ENCODE results near the gene SZRD1. TPM values are rescaled to one million over a fixed set of nuclear protein-coding genes. Genes with fewer than 3 reads are reported as not detected.

SZRD1 gene
- total RNA-seq, 4 donors from 2014 or later: 85.8 to 117 (median 99.4) TPM

- Histone ChIP-seq H3K9me3 (no peaks in the 10 kb centered on the region), H3K36me3 (no peaks in the 10 kb centered on the region), H3K27me3 (no peaks in the 10 kb centered on the region), H3K27ac (peak within 1 kb of the TSS; percentile 80 to 96 (median 94)), H3K4me1 (peaks cover 0 to 49% (median 12%) of the 10 kb centered on the region in 3 donors), H3K4me3 (peak within 1 kb of the TSS; percentile 78 to 84)
- peak; percentile 97 for ATAC-seq
- TF ChIP-seq CTCF (IDR thresholded peaks at IDR 0.05): peak in 3 of 4 experiments; percentile 41 to 66 (median 64)
- peak; percentile 80 for TF ChIP-seq POLR2AphosphoS5 (IDR thresholded peaks at IDR 0.05)
- no peak for TF ChIP-seq EP300 (IDR thresholded peaks at IDR 0.05)
- peak; percentile 88 for TF ChIP-seq POLR2A (IDR thresholded peaks at IDR 0.05)
- WGBS, 2 donors (ENCODE audit: low coverage in 1 of 2): 0% methylated on average over 1 of the region's 81 CpGs; no CpG with 5 or more reads in 1 of the 2 donors
These were observed 14.8 kb upstream of the SZRD1 start, which contains the start of gene FBXO42 for GRCh38 chr1:16351994-16352841. Gene FBXO42 (minus strand): TSS chr1:16352480. CDS start chr1:16315418, 37,062 bp downstream.

- Histone ChIP-seq H3K4me1 (peaks cover 0 to 42% (median 12%) of the 10 kb centered on the region in 3 donors), H3K27me3 (no peaks in the 10 kb centered on the region), H3K27ac (peak overlapping the region; percentile 43 to 96 (median 94)), H3K4me3 (peak overlapping the region; percentile 78 to 84), H3K9me3 (no peaks in the 10 kb centered on the region), H3K36me3 (no peaks in the 10 kb centered on the region)
- 39 to 69% methylated on average over 5 to 9 of the region's 11 CpGs for WGBS, 2 donors (ENCODE audit: low coverage in 1 of 2)
- no peak for TF ChIP-seq EP300 (IDR thresholded peaks at IDR 0.05)
- no peak for TF ChIP-seq POLR2AphosphoS5 (IDR thresholded peaks at IDR 0.05)
- TF ChIP-seq POLR2A (IDR thresholded peaks at IDR 0.05): no peak
- no peak for TF ChIP-seq CTCF (IDR thresholded peaks at IDR 0.05)
- ATAC-seq: no peak
These were observed 14.1 kb upstream of the SZRD1 start for GRCh38 chr1:16352842-16353535.

GRCh38 chr1:16354619-16355018 lies 12.4 kb upstream of the SZRD1 start:
- Histone ChIP-seq H3K36me3 (no peaks in the 10 kb centered on the region), H3K27me3 (no peaks in the 10 kb centered on the region), H3K27ac (no peak overlapping the region), H3K9me3 (no peaks in the 10 kb centered on the region), H3K4me3 (no peak overlapping the region), H3K4me1 (peaks cover 0 to 26% (median 9%) of the 10 kb centered on the region in 3 donors)
- no CpG with 5 or more reads among the region's 2 CpGs for WGBS, 2 donors (ENCODE audit: low coverage in 1 of 2)
- ATAC-seq: no peak
- no peak for TF ChIP-seq EP300 (IDR thresholded peaks at IDR 0.05)
- no peak for TF ChIP-seq POLR2A (IDR thresholded peaks at IDR 0.05)
- TF ChIP-seq POLR2AphosphoS5 (IDR thresholded peaks at IDR 0.05): no peak
- TF ChIP-seq CTCF (IDR thresholded peaks at IDR 0.05): no peak

- ATAC-seq: no peak
- 61 to 78% methylated on average over 3 of the region's 3 CpGs for WGBS, 2 donors (ENCODE audit: low coverage in 1 of 2)
- TF ChIP-seq EP300 (IDR thresholded peaks at IDR 0.05): no peak
- no peak for TF ChIP-seq CTCF (IDR thresholded peaks at IDR 0.05)
- TF ChIP-seq POLR2A (IDR thresholded peaks at IDR 0.05): no peak
- TF ChIP-seq POLR2AphosphoS5 (IDR thresholded peaks at IDR 0.05): no peak
- no peak overlapping the region for H3K27ac ChIP-seq
- peaks cover 0 to 7% (median 3%) of the 10 kb centered on the region in 3 donors for H3K4me1 ChIP-seq
- H3K4me3 ChIP-seq: no peak overlapping the region
- H3K27me3 ChIP-seq: no peaks in the 10 kb centered on the region
- no peaks in the 10 kb centered on the region for H3K36me3 ChIP-seq
- no peaks in the 10 kb centered on the region for H3K9me3 ChIP-seq
These were observed 10.2 kb upstream of the SZRD1 start for GRCh38 chr1:16356867-16357266.

All from gastroesophageal sphincter (tissue), 4 donors.